Uterus (tissue), 4 donors: ENCODE results near the gene COL1A1. TPM values are rescaled to one million over a fixed set of nuclear protein-coding genes. Genes with fewer than 3 reads are reported as not detected.

Source experiments
- DNase-seq, 2 donors: peaks; one replicate each; pipeline ENCODE4 v3.0.0-alpha.2; 2019 to 2020
- H3K27ac ChIP-seq, 2 donors: fragments of 200-600 bp; sonication (generic); 1 replicate in 1 of 2; 2 replicates in 1 of 2; pipeline ENCODE4 v1.5.1; 2016 to 2018
- H3K27me3 ChIP-seq, 2 donors: fragments of 200-600 bp; sonication (generic); one replicate each; pipeline ENCODE4 v1.5.1; 2018 to 2019; ENCODE audit warnings: control low read depth in 1 of 2
- H3K36me3 ChIP-seq, 2 donors: fragments of 200-600 bp; sonication (generic); one replicate each; pipeline ENCODE4 v1.5.1; 2019; ENCODE audit warnings: control low read depth in 1 of 2
- H3K4me1 ChIP-seq, 2 donors: fragments of 200-600 bp; sonication (generic); one replicate each; pipeline ENCODE4 v1.5.1; 2018 to 2019; ENCODE audit warnings: control low read depth in 1 of 2
- H3K4me3 ChIP-seq, 2 donors: fragments of 200-600 bp; sonication (generic); 1 replicate in 1 of 2; 2 replicates in 1 of 2; pipeline ENCODE4 v1.5.1; 2018 to 2019; ENCODE audit warnings: mild to moderate bottlenecking in 1 of 2
- H3K9me3 ChIP-seq, 2 donors: fragments of 200-600 bp; sonication (generic); one replicate each; pipeline ENCODE4 v1.5.1; 2019; ENCODE audit warnings: control low read depth in 1 of 2
- CTCF ChIP-seq, 4 experiments: fragments of 200-600 bp in 2 of 4; fragments of 450-650 bp in 2 of 4; sonication (generic) in 2 of 4; IDR thresholded peaks; one replicate each; pipeline ENCODE4 v1.5.1; 2016 to 2019; ENCODE audit warnings: antibody characterized with exemption in 4 of 4, mild to moderate bottlenecking in 2 of 4, moderate library complexity in 1 of 4
- POLR2A ChIP-seq, 2 donors: fragments of 450-650 bp; IDR thresholded peaks; one replicate each; pipeline ENCODE4 v1.6.1; 2016; ENCODE audit warnings: antibody characterized with exemption in 2 of 2, mild to moderate bottlenecking in 1 of 2, moderate library complexity in 1 of 2
- intact Hi-C: fragments of 100-400 bp; cut with DNase I; formaldehyde crosslinking; loops from one replicate; pipeline ENCODE4 v1.15.1; 2023; ENCODE audit warnings: low total_unique reads
- total RNA-seq, 4 donors: library from RNA; depleted of rRNA in 3 of 4; stranded (reverse); fragments of >200 nt in 3 of 4; gene quantifications; one replicate each; pipeline versions ENCODE4 v1.1.0 to v1.2.4, GENCODE V29; 2014 to 2023
- donor health status: DM: yes; HTN: yes; CAD: no.

Gene COL1A1
- total RNA-seq, 4 donors from 2014 or later, result 59.4 to 4,880 (median 491) TPM

- TF ChIP-seq POLR2A (IDR thresholded peaks at IDR 0.05) (no peak), CTCF (IDR thresholded peaks at IDR 0.05) (no peak)
- Histone ChIP-seq H3K9me3 (no peaks in the 10 kb centered on the region), H3K36me3 (no peaks in the 10 kb centered on the region), H3K27me3 (no peaks in the 10 kb centered on the region), H3K4me1 (peaks cover 0 to 23% of the 10 kb centered on the region in 2 donors), H3K4me3 (peak overlapping the region; percentile 48 to 91), H3K27ac (peak overlapping the region; percentile 93 to 94)
- no peak for DNase-seq
- intact Hi-C loops, result no loop called here
Observed at GRCh38 chr17:50149091-50149416, 52.4 kb downstream of the COL1A1 start.

- peak; percentile 50 to 65 for DNase-seq
- Histone ChIP-seq H3K9me3 (no peaks in the 10 kb centered on the region), H3K27ac (peak overlapping the region; percentile 93 to 94), H3K4me1 (peaks cover 0 to 23% of the 10 kb centered on the region in 2 donors), H3K36me3 (no peaks in the 10 kb centered on the region), H3K4me3 (peak overlapping the region; percentile 48 to 91), H3K27me3 (no peaks in the 10 kb centered on the region)
- peak in 2 of 4 experiments; percentile 10 to 32 for TF ChIP-seq CTCF (IDR thresholded peaks at IDR 0.05)
- TF ChIP-seq POLR2A (IDR thresholded peaks at IDR 0.05), result no peak
- intact Hi-C loops, result no loop called here
Observed at GRCh38 chr17:50148226-50149090, 53.0 kb downstream of the COL1A1 start.

- Histone ChIP-seq H3K4me3 (peak overlapping the region; percentile 48 to 91), H3K36me3 (no peaks in the 10 kb centered on the region), H3K4me1 (peaks cover 0 to 23% of the 10 kb centered on the region in 2 donors), H3K27me3 (no peaks in the 10 kb centered on the region), H3K9me3 (no peaks in the 10 kb centered on the region), H3K27ac (peak overlapping the region; percentile 93 to 94)
- no peak for DNase-seq
- intact Hi-C loops, result no loop called here
- no peak for TF ChIP-seq CTCF (IDR thresholded peaks at IDR 0.05)
- no peak for TF ChIP-seq POLR2A (IDR thresholded peaks at IDR 0.05)
Observed at GRCh38 chr17:50147841-50148225, 53.6 kb downstream of the COL1A1 start.

GRCh38 chr17:50146927-50147665, 54.3 kb downstream of the COL1A1 start:
- peak overlapping the region; percentile 48 to 91 for H3K4me3 ChIP-seq
- intact Hi-C loops, result no loop called here
- H3K9me3 ChIP-seq, result no peaks in the 10 kb centered on the region
- TF ChIP-seq CTCF (IDR thresholded peaks at IDR 0.05) (no peak), POLR2A (IDR thresholded peaks at IDR 0.05) (no peak)
- peaks cover 0 to 23% of the 10 kb centered on the region in 2 donors for H3K4me1 ChIP-seq
- H3K36me3 ChIP-seq, result no peaks in the 10 kb centered on the region
- H3K27ac ChIP-seq, result peak overlapping the region; percentile 93 to 94
- no peak for DNase-seq
- H3K27me3 ChIP-seq, result no peaks in the 10 kb centered on the region
